Peyer's patch (tissue), 4 donors: ENCODE measurements around the gene TSPAN9. TPM values are rescaled to one million over a fixed set of nuclear protein-coding genes. Genes with fewer than 3 reads are reported as not detected.

Experiments used
- DNase-seq, 3 donors: peaks; one replicate each; pipeline ENCODE4 v3.0.0-alpha.2; 2017 to 2019
- H3K27ac ChIP-seq, 4 donors: fragments of 200-600 bp; sonication (generic); one replicate each; pipeline ENCODE4 v1.5.1; 2016 to 2019
- H3K27me3 ChIP-seq, 2 donors: fragments of 200-600 bp; sonication (generic); one replicate each; pipeline ENCODE4 v1.5.1; 2019
- H3K36me3 ChIP-seq, 3 donors: fragments of 200-600 bp; sonication (generic); one replicate each; pipeline ENCODE4 v1.5.1; 2016 to 2019
- H3K4me1 ChIP-seq, 4 donors: fragments of 200-600 bp; sonication (generic); one replicate each; pipeline ENCODE4 v1.5.1; 2016 to 2019
- H3K4me3 ChIP-seq, 4 donors: fragments of 200-600 bp; sonication (generic); 1 replicate in 3 of 4; 2 replicates in 1 of 4; pipeline ENCODE4 v1.5.1; 2016 to 2019; ENCODE audit warnings: mild to moderate bottlenecking in 1 of 4
- H3K9me3 ChIP-seq, 4 donors: fragments of 200-600 bp; sonication (generic); one replicate each; pipeline ENCODE4 v1.5.1; 2016 to 2019; ENCODE audit warnings: mild to moderate bottlenecking in 1 of 4
- POLR2A ChIP-seq, 2 donors: fragments of 450-650 bp; IDR thresholded peaks; one replicate each; pipeline ENCODE4 v1.5.1; 2017; ENCODE audit warnings: antibody characterized with exemption in 2 of 2, mild to moderate bottlenecking in 2 of 2, moderate library complexity in 2 of 2
- total RNA-seq, 4 donors: library from RNA; depleted of rRNA; stranded (reverse); fragments of >200 nt; gene quantifications; one replicate each; pipeline ENCODE4 v1.1.0, GENCODE V29; 2016
- TF ChIP-seq, protein P1 (sequence below), 6 experiments: fragments of 450-650 bp in 4 of 6; fragments of 200-600 bp in 2 of 6; sonication (generic) in 1 of 6; IDR thresholded peaks; one replicate each; pipeline ENCODE4 v1.5.1; 2017 to 2019; ENCODE audit warnings: antibody characterized with exemption in 6 of 6, mild to moderate bottlenecking in 3 of 6, moderate library complexity in 1 of 6

TSPAN9 gene
- total RNA-seq, 4 donors from 2014 or later: 7.5 to 23.9 (median 11.8) TPM

DNA sequence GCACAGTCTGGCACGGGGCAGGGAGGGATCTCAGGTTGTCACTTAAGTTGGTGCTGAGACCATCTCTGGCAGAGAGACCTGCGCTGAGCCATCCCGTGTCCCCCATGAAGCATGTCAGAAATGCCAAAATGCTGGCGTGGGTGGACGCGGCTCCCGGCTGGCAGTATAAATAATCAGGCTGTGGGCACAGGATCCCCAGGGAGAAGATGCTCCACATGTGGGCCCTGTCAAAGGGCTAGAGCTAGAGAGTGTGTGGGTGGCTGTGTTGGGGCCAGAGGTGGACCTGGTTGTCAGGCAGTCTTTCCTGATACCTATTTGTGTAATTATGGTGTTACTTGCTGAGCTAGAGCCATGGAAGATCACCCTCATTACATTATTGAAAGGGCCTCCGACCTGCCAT lies 189.5 kb downstream of the TSPAN9 start:
- H3K27me3 ChIP-seq: no peaks in the 10 kb centered on the region
- no peaks in the 10 kb centered on the region for H3K4me1 ChIP-seq
- TF ChIP-seq, protein P1, sequence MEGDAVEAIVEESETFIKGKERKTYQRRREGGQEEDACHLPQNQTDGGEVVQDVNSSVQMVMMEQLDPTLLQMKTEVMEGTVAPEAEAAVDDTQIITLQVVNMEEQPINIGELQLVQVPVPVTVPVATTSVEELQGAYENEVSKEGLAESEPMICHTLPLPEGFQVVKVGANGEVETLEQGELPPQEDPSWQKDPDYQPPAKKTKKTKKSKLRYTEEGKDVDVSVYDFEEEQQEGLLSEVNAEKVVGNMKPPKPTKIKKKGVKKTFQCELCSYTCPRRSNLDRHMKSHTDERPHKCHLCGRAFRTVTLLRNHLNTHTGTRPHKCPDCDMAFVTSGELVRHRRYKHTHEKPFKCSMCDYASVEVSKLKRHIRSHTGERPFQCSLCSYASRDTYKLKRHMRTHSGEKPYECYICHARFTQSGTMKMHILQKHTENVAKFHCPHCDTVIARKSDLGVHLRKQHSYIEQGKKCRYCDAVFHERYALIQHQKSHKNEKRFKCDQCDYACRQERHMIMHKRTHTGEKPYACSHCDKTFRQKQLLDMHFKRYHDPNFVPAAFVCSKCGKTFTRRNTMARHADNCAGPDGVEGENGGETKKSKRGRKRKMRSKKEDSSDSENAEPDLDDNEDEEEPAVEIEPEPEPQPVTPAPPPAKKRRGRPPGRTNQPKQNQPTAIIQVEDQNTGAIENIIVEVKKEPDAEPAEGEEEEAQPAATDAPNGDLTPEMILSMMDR (IDR thresholded peaks at IDR 0.05): no peak
- TF ChIP-seq POLR2A (IDR thresholded peaks at IDR 0.05): no peak
- no peak for DNase-seq
- no peaks in the 10 kb centered on the region for H3K9me3 ChIP-seq
- H3K36me3 ChIP-seq: no peaks in the 10 kb centered on the region
- no peak overlapping the region for H3K4me3 ChIP-seq
- H3K27ac ChIP-seq: no peak overlapping the region

DNA sequence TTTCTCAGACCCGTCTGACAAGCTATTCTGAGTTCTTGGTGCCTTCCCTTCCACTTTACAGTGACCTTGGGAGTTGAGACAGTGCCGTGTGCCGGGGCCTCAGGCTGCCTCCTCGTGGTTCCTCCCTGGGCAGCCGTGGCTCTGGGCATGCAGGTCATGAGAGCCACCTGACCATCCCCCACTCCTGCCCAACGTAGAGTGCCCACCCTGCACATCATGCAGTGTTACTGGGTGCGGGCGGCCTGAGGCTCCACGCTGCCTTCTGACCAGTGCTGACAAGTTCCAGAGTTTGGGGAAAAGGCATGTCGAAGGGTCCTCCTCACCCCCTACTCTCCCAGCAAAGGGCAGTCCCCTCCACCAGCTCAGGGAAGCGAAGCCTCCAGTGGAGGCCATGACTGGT lies 190.5 kb downstream of the TSPAN9 start:
- Histone ChIP-seq H3K27me3 (no peaks in the 10 kb centered on the region), H3K4me1 (no peaks in the 10 kb centered on the region), H3K27ac (no peak overlapping the region), H3K4me3 (no peak overlapping the region), H3K36me3 (no peaks in the 10 kb centered on the region), H3K9me3 (no peaks in the 10 kb centered on the region)
- DNase-seq: no peak
- TF ChIP-seq POLR2A (IDR thresholded peaks at IDR 0.05): no peak
- TF ChIP-seq, protein P1 (IDR thresholded peaks at IDR 0.05): no peak

DNA sequence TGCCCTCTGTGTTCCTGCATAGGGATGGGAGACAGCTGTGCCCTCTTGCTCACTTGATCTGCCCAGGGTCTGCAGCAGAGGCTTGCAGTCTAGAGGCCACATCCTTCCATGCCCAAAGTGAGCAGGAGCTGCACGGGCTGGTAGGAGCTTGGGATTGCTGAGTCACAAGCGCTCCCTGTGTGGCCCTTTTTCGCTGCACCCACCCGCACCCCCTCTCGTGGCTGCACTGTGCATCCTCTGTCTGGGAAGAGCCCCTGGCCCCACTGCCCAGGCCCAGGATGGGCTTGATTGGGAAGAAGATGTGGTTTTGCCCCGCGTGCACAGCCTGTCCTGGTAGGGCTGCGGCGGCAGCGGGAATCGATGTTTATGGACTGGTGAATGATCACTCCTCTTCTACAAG lies 192.4 kb downstream of the TSPAN9 start:
- Histone ChIP-seq H3K4me3 (no peak overlapping the region), H3K27me3 (no peaks in the 10 kb centered on the region), H3K27ac (no peak overlapping the region), H3K9me3 (no peaks in the 10 kb centered on the region), H3K36me3 (no peaks in the 10 kb centered on the region), H3K4me1 (no peaks in the 10 kb centered on the region)
- no peak for DNase-seq
- no peak for TF ChIP-seq POLR2A (IDR thresholded peaks at IDR 0.05)
- TF ChIP-seq, protein P1 (IDR thresholded peaks at IDR 0.05): no peak

DNA sequence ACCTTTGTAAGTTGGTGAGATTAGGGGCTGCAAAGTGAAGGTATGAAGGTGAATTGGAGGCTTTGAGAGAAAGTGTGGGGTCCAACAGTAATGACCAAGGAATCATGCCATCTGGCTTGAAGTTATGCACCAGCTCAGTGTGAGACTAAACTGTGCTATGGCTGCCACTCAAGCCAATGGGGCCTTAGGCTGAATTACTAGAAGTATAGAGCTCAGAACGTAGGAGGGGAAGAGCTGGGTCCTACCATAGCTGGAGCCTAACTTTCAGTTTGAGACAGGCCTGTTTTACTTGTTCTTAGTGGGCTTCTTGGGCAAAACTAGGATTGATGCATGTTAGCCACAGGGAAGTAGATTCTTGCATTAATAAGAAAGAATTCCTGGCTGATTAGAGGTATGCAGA lies 194.0 kb downstream of the TSPAN9 start:
- Histone ChIP-seq H3K4me1 (no peaks in the 10 kb centered on the region), H3K27me3 (no peaks in the 10 kb centered on the region), H3K9me3 (no peaks in the 10 kb centered on the region), H3K36me3 (no peaks in the 10 kb centered on the region), H3K4me3 (no peak overlapping the region), H3K27ac (no peak overlapping the region)
- TF ChIP-seq POLR2A (IDR thresholded peaks at IDR 0.05): no peak
- DNase-seq: no peak

DNA sequence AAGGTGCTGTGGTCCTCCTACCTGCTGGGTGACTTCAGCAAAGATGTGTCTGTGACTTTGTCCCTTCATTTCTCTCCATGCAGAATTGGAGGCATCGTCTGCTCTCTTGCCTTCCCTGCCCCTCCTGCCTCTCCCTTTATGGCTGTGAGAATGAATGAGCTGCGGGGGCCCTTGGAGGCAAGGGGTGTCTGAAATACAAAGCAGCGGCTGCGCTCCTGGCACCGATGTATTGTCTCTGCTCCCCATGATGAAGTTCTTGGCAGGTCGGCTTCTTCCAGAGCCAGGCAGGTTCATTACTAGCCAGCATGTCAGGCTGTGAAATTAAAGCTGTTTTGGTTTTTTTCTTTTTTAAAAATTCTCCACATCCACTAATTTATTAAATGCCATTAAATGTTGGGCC lies 194.5 kb downstream of the TSPAN9 start:
- no peaks in the 10 kb centered on the region for H3K9me3 ChIP-seq
- H3K4me3 ChIP-seq: no peak overlapping the region
- no peak overlapping the region for H3K27ac ChIP-seq
- H3K36me3 ChIP-seq: no peaks in the 10 kb centered on the region
- no peaks in the 10 kb centered on the region for H3K27me3 ChIP-seq
- no peak for DNase-seq
- H3K4me1 ChIP-seq: no peaks in the 10 kb centered on the region
- no peak for TF ChIP-seq POLR2A (IDR thresholded peaks at IDR 0.05)
- TF ChIP-seq, protein P1 (IDR thresholded peaks at IDR 0.05): no peak

DNA sequence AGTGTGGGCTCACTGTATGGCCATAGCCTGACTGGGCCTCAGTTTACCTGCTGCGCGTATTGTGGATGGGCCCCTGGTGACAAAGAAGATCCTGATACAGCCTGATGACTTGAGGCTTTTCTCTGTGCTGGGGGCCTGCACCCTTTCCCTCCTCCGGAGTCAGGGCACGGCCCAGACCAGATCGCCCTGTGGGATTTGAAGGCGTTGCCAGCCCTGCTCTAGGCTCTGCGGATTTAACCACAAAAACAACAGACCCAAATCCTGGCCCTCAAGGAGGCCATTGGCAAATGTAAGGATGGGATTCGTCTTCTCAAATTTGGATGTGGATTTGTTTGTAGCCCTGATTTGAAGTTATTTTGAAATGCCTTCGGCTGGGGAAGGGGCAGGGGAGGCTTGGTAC lies 195.8 kb downstream of the TSPAN9 start:
- Histone ChIP-seq H3K27ac (no peak overlapping the region), H3K27me3 (no peaks in the 10 kb centered on the region), H3K36me3 (no peaks in the 10 kb centered on the region), H3K4me1 (no peaks in the 10 kb centered on the region), H3K9me3 (no peaks in the 10 kb centered on the region), H3K4me3 (no peak overlapping the region)
- DNase-seq: no peak
- TF ChIP-seq, protein P1 (IDR thresholded peaks at IDR 0.05): no peak
- TF ChIP-seq POLR2A (IDR thresholded peaks at IDR 0.05): no peak
